GM12872 (cell line): ENCODE measurements around the gene ACOXL.

ENCODE experiments used
- CTCF ChIP-seq: IDR thresholded peaks from 3 replicates; pipeline ENCODE4 v1.5.1; 2011; ENCODE audit warnings: low read depth, mild to moderate bottlenecking, low read length, moderate library complexity; ENCODE audit not compliant: insufficient read depth

The ACOXL gene

DNA sequence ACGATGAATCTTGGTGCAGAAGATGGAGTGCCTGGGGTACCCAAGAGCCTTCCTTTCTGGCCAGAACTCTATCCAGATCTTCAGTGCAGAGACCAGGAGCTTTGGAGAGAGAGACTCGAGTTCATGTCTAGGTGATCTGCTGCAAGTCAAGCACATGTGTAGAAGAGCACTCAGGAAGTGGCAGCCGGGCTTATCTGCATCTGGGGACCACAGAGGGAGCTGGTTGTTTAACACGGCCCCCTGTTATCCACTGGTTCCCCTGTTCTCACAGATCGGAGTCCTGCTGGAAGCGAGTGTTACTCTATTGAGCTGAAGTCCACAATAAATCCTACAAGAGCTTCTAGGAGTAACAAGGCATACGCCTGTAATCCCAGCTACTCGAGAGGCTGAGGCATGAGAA, 128.3 kb downstream of the ACOXL start:
- TF ChIP-seq CTCF, result no peak

DNA sequence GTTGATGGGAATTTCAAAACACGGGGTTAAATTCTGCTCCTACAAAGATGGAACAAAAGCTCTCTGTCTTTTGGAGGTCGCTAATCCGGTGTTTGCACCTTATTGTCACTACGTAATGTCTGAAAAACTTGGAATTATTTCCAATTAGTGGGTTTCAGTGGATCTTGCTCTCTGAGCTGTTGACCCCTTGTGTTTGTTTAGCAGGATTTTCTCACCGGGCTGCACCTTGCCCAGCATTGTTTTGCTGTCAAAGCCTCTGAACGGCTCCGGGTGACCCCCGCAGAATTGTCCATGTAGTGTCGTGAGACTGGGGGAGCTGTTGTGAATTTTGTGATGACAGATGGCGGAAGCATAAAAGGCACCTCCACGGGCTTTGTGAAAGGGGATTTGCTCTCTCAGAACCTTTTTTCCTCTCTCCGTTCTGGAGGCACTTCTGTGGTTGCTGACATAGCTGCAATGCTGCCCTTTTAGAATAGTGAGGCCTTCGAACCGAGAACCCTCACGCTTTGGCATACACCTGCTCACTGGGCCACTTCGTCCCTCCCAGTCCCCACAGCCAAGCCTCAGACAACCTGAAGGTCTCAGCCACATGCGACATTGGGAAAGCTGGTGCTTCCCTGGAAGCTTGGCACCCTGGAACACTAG, 129.4 kb downstream of the ACOXL start:
- no peak for TF ChIP-seq CTCF

- TF ChIP-seq CTCF, result no peak
These were observed 131.4 kb downstream of the ACOXL start for GRCh38 chr2:110863726-110864125.

DNA sequence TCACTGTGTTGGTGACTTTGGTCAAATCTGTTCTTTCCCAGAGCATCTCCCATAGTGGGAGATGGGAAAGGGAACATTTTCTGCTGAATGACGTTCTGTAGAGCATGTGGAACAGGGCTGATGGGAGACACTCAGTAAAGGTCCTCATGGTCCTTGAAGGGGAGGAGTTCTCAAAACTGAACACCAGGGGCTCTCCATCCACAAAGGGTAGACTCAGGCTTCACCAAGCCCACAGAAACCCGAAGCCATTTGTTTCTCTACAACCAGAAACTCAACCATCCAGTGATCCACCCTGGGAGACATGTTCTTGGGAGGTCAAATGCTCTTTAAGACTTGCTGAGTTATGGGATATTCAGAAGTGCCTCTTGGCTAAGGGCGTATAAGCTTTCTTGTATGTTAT, 131.8 kb downstream of the ACOXL start:
- no peak for TF ChIP-seq CTCF

DNA sequence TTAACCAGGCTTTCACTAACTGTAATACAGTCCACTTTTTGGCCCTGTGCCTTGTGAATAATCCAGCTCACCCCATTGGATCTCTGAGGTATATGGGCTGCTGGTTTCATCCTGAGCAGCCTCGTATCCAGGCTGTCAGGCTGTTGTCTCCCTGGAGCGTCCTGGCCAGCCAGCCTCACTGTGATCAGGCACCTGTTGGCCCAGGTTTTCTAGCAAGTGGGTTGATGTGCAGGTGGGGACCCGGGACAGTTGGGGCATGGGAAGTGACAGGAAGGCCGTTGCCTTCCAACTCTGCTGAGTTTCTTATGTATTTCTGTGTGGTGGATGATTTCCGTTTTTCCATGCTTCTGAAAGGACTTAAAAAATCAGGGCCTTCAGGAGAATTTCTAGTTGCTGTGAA, 132.4 kb downstream of the ACOXL start:
- no peak for TF ChIP-seq CTCF

DNA sequence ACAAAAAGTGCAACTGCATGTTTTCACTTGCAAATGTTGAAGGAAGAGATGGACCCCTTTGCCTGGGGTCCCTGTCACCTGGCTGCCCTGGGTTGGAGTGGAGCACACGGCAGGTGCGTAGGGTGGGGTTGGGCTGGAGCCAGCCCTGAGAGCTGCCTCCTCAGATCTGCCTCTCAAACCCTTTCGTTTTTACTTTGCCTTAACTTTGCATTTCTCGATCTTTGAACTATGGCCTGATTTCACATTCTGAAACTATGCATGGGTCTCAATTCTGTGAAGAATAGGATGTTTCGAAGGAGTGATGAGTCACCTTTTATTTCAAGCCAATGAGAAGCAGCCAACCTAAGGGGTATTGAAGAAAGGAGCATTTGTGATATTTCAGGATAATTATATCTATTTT, 132.8 kb downstream of the ACOXL start:
- TF ChIP-seq CTCF, result no peak

DNA sequence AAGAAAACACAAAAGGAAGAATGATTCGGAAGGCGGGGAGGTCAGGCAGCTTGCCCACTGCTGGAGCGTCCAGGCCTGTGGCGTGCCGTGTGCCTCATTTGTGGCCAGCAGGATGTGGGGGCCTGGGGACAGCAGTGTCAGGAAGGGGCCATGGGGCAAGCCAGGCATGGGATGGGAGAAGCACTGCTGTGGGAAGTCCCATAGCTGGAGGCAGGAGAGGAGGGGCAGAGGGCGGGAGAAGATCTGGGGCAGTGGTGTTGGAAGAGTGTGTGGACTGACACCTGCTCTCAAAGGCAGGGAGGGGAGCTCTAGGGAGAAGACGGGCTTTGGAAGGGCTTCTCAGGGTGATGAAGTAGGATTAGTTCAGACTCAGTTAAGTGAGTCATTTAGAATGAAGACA, 133.7 kb downstream of the ACOXL start:
- TF ChIP-seq CTCF, result no peak
